OCI-LY1 (cell line): Measurements from ENCODE around the gene SUN1.

ENCODE experiments used
- H2AFZ ChIP-seq: fragments of 200-600 bp; sonication (generic), shearing (Covaris generic); 2 replicates; pipeline ENCODE4 v1.6.0; 2014; ENCODE audit warnings: antibody characterized with exemption, mild to moderate bottlenecking, low read length
- H3F3A ChIP-seq: fragments of 200-600 bp; sonication (generic), shearing (Covaris generic); 2 replicates; pipeline ENCODE4 v1.6.0; 2014; ENCODE audit warnings: mild to moderate bottlenecking, antibody characterized with exemption, low read length, moderate library complexity; ENCODE audit not compliant: insufficient read depth
- H3K27ac ChIP-seq: fragments of 200-600 bp; sonication (generic); 2 replicates; pipeline ENCODE4 v1.5.1; 2014; ENCODE audit warnings: low read length, mixed run types, mild to moderate bottlenecking, low read depth; ENCODE audit not compliant: poor library complexity, severe bottlenecking
- H3K27me3 ChIP-seq: fragments of 200-600 bp; sonication (generic); 2 replicates; pipeline ENCODE4 v1.6.0; 2014; ENCODE audit warnings: antibody characterized with exemption, mild to moderate bottlenecking, low read length, moderate library complexity; ENCODE audit not compliant: insufficient read depth
- H3K36me3 ChIP-seq: fragments of 200-600 bp; sonication (generic); 2 replicates; pipeline ENCODE4 v1.6.1; 2014; ENCODE audit warnings: mild to moderate bottlenecking, antibody characterized with exemption, low read length, moderate library complexity, mixed read lengths; ENCODE audit not compliant: insufficient read depth
- H3K4me1 ChIP-seq: fragments of 200-600 bp; sonication (generic); 2 replicates; pipeline ENCODE4 v1.5.1; 2014; ENCODE audit warnings: mild to moderate bottlenecking, low read length, moderate library complexity; ENCODE audit not compliant: insufficient read depth, severe bottlenecking
- H3K4me2 ChIP-seq: fragments of 200-600 bp; sonication (generic), shearing (Covaris generic); 2 replicates; pipeline ENCODE4 v1.6.1; 2014; ENCODE audit warnings: low read length
- H3K4me3 ChIP-seq: fragments of 200-600 bp; sonication (generic); 2 replicates; pipeline ENCODE4 v1.5.1; 2014; ENCODE audit warnings: low read length, low read depth, mild to moderate bottlenecking, mixed read lengths; ENCODE audit not compliant: poor library complexity, severe bottlenecking
- H3K79me2 ChIP-seq: fragments of 200-600 bp; shearing (Covaris generic); 2 replicates; pipeline ENCODE4 v1.6.1; 2016; ENCODE audit warnings: mixed run types, low read length, mixed read lengths; ENCODE audit not compliant: insufficient read depth
- H3K9ac ChIP-seq: fragments of 200-600 bp; sonication (generic), shearing (Covaris generic); 2 replicates; pipeline ENCODE4 v1.6.1; 2014; ENCODE audit warnings: mild to moderate bottlenecking, low read length, mixed read lengths
- H3K9me2 ChIP-seq: fragments of 200-600 bp; sonication (generic), shearing (Covaris generic); 2 replicates; pipeline ENCODE4 v1.6.1; 2014; ENCODE audit warnings: low read depth, mild to moderate bottlenecking, low read length, mixed read lengths
- H3K9me3 ChIP-seq: fragments of 200-600 bp; shearing (Covaris generic); 2 replicates; pipeline ENCODE4 v1.6.1; 2014; ENCODE audit warnings: low read length, mixed read lengths
- H4K20me1 ChIP-seq: fragments of 200-600 bp; sonication (generic), shearing (Covaris generic); 2 replicates; pipeline ENCODE4 v1.6.0; 2016; ENCODE audit warnings: mild to moderate bottlenecking, low read length; ENCODE audit not compliant: insufficient read depth
- EZH2 ChIP-seq: fragments of 200-600 bp; sonication (generic), shearing (Covaris generic); IDR thresholded peaks from 2 replicates; pipeline ENCODE4 v1.8.0; 2017; ENCODE audit warnings: borderline replicate concordance, mixed run types, mild to moderate bottlenecking, antibody characterized with exemption, low read length, moderate library complexity, mixed read lengths
- TF ChIP-seq, protein P1 (sequence below): fragments of 200-600 bp; sonication (generic), shearing (Covaris generic); IDR thresholded peaks from 2 replicates; pipeline ENCODE4 v1.5.1; 2017; ENCODE audit warnings: mild to moderate bottlenecking, antibody characterized with exemption, low read length, moderate library complexity, mixed read lengths

Gene SUN1

DNA sequence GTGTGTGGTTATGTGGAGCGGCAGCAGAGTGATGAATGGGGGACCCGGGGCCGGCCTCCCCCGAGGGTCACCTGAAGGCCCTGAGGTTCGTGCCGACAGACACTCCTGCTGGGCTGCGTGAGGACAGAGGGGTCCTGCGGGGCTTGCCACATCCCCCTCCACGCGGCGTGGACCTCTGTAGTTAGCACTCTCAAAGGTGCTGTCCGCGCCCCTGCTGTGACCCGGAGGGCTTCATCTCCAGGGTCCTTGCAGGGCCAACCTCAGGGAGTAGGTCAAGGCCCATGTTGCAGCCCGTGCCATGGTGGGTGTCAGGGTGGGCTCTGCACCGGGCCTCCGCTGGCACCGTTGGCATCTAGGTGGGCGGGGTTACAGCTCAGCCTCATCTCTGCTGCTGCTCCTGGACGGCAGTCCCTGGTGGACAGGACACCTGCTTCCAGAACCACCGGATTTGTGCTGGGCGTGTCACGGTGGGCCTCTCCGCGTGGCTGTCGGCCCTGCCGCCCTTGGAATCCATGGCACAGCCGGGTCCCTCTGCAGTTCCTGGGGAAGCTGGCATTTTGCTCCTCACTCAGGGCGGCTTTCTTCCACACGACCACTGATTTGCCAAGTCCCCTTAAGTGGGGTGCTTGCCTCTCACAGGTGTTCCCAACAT is 24.3 kb downstream of the SUN1 start:
- H3K79me2 ChIP-seq = no peaks in the 10 kb centered on the region
- H3K4me2 ChIP-seq = no peak overlapping the region
- peaks cover 83% of the 10 kb centered on the region for H3K36me3 ChIP-seq
- H3K9me2 ChIP-seq = no peaks in the 10 kb centered on the region
- no peaks in the 10 kb centered on the region for H3K4me1 ChIP-seq
- no peak overlapping the region for H2AFZ ChIP-seq
- no peak overlapping the region for H3K4me3 ChIP-seq
- no peak overlapping the region for H3K27ac ChIP-seq
- TF ChIP-seq EZH2 = no peak
- TF ChIP-seq, protein P1, sequence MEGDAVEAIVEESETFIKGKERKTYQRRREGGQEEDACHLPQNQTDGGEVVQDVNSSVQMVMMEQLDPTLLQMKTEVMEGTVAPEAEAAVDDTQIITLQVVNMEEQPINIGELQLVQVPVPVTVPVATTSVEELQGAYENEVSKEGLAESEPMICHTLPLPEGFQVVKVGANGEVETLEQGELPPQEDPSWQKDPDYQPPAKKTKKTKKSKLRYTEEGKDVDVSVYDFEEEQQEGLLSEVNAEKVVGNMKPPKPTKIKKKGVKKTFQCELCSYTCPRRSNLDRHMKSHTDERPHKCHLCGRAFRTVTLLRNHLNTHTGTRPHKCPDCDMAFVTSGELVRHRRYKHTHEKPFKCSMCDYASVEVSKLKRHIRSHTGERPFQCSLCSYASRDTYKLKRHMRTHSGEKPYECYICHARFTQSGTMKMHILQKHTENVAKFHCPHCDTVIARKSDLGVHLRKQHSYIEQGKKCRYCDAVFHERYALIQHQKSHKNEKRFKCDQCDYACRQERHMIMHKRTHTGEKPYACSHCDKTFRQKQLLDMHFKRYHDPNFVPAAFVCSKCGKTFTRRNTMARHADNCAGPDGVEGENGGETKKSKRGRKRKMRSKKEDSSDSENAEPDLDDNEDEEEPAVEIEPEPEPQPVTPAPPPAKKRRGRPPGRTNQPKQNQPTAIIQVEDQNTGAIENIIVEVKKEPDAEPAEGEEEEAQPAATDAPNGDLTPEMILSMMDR = no peak
- H3K27me3 ChIP-seq = no peaks in the 10 kb centered on the region
- H3K9ac ChIP-seq = no peak overlapping the region
- no peaks in the 10 kb centered on the region for H3F3A ChIP-seq
- no peaks in the 10 kb centered on the region for H4K20me1 ChIP-seq
- H3K9me3 ChIP-seq = no peaks in the 10 kb centered on the region

DNA sequence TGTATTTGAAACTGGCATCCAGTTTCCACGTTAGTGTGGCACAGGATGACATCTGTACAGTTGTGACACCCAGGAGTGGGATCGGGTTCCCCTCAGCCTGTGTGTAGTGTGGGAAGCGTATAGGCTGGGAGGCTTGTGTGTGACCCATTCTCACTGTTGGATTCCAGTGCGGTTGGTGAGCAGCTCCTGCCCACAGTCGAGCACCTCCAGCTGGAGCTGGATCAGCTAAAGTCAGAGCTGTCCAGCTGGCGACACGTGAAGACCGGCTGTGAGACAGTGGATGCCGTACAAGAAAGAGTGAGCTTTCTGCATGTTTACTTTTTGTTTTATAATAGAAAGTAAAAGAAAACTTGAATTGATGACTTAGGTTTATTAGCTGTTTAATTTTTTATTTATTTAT is 25.4 kb downstream of the SUN1 start:
- H3K9me2 ChIP-seq = no peaks in the 10 kb centered on the region
- no peak for TF ChIP-seq EZH2
- TF ChIP-seq, protein P1 = no peak
- no peaks in the 10 kb centered on the region for H4K20me1 ChIP-seq
- H3K27ac ChIP-seq = no peak overlapping the region
- H3K27me3 ChIP-seq = no peaks in the 10 kb centered on the region
- no peaks in the 10 kb centered on the region for H3K4me1 ChIP-seq
- H2AFZ ChIP-seq = no peak overlapping the region
- no peaks in the 10 kb centered on the region for H3F3A ChIP-seq
- no peak overlapping the region for H3K4me3 ChIP-seq
- H3K9me3 ChIP-seq = no peaks in the 10 kb centered on the region
- peaks cover 83% of the 10 kb centered on the region for H3K36me3 ChIP-seq
- H3K4me2 ChIP-seq = no peak overlapping the region
- H3K79me2 ChIP-seq = no peaks in the 10 kb centered on the region
- H3K9ac ChIP-seq = no peak overlapping the region

DNA sequence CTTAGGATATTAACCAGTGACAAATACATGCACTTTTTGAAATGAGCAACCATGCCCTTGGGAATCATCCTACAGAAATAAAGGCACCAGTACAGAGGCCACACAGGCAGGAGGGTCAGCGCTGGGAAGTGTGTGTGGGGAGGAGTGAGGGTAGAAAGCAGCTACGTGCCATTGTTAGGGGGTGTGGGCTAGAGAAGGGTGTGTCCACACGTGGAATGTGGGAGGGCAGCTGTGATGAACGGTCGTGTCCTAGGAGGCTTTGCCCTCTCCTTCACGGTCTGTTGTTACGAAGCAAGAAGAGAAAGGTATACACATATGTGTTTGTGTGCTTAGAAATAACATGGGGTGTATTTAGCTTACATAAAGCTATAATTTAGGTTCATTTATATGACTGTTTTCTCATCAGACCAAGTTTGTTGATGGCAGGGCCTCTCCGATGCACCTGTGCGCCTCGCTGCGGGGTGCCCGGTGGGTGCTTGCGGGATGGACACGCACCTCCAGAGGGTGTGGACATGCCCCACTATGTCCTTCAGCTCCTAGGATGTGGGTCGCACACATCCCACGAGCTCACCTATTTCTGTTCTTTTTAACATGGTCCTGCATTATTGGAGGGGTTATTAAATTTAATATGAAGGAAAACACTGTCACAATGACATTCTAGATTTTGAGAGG is 27.2 kb downstream of the SUN1 start:
- H3K36me3 ChIP-seq = peaks cover 81% of the 10 kb centered on the region

More for the DNA sequence above, 27.2 kb downstream of the SUN1 start:
- no peaks in the 10 kb centered on the region for H3K79me2 ChIP-seq
- TF ChIP-seq, protein P1 = no peak
- no peak for TF ChIP-seq EZH2
- H3K4me2 ChIP-seq = no peak overlapping the region
- H3K27me3 ChIP-seq = no peaks in the 10 kb centered on the region
- no peak overlapping the region for H3K4me3 ChIP-seq
- no peaks in the 10 kb centered on the region for H3F3A ChIP-seq
- no peak overlapping the region for H3K9ac ChIP-seq
- H3K9me2 ChIP-seq = no peaks in the 10 kb centered on the region
- H4K20me1 ChIP-seq = no peaks in the 10 kb centered on the region
- no peaks in the 10 kb centered on the region for H3K9me3 ChIP-seq
- no peak overlapping the region for H2AFZ ChIP-seq
- no peak overlapping the region for H3K27ac ChIP-seq
- no peaks in the 10 kb centered on the region for H3K4me1 ChIP-seq
